Panc1 (cell line): ENCODE measurements around the gene ILK.

Experiments used
- POLR2AphosphoS5 ChIP-seq: IDR thresholded peaks from 2 replicates; pipeline ENCODE4 v1.6.1; 2012; ENCODE audit warnings: mild to moderate bottlenecking, low read depth, low read length, moderate library complexity
- SIN3A ChIP-seq: IDR thresholded peaks from 2 replicates; pipeline ENCODE4 v1.6.1; 2012; ENCODE audit warnings: low read depth, mild to moderate bottlenecking, low read length, moderate library complexity, borderline replicate concordance; ENCODE audit not compliant: insufficient read depth
- TCF7L2 ChIP-seq: IDR thresholded peaks from 2 replicates; pipeline ENCODE4 v1.6.1; 2011; ENCODE audit warnings: mild to moderate bottlenecking, low read depth, low read length, inconsistent platforms
- TF ChIP-seq, protein P1 (sequence below): fragments of 450-650 bp; IDR thresholded peaks from 2 replicates; pipeline ENCODE4 v1.5.1; 2017; ENCODE audit warnings: mild to moderate bottlenecking

DNA sequence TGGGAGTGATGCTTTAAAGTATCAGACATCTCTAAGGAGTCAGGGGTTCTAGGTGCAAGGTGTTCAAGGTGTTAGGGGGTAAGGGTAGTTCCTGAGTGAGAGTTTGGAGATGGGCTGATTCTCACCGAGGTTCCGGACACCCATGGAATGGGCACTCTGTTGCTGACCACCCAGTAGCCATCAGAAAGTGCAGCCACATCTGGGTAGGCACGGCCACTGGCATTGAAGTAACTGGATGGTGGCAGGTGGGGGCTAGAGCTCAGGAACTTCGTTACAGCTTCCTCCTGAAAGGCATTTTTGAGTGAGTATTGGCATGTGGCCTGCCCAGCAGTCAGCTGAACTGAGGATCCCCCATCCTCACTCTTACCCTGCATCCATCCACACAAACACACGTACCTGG, 11.5 kb downstream of the ILK start:
- TF ChIP-seq, protein P1, sequence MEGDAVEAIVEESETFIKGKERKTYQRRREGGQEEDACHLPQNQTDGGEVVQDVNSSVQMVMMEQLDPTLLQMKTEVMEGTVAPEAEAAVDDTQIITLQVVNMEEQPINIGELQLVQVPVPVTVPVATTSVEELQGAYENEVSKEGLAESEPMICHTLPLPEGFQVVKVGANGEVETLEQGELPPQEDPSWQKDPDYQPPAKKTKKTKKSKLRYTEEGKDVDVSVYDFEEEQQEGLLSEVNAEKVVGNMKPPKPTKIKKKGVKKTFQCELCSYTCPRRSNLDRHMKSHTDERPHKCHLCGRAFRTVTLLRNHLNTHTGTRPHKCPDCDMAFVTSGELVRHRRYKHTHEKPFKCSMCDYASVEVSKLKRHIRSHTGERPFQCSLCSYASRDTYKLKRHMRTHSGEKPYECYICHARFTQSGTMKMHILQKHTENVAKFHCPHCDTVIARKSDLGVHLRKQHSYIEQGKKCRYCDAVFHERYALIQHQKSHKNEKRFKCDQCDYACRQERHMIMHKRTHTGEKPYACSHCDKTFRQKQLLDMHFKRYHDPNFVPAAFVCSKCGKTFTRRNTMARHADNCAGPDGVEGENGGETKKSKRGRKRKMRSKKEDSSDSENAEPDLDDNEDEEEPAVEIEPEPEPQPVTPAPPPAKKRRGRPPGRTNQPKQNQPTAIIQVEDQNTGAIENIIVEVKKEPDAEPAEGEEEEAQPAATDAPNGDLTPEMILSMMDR: no peak
- no peak for TF ChIP-seq TCF7L2
- TF ChIP-seq POLR2AphosphoS5: no peak
- TF ChIP-seq SIN3A: no peak
